ENCODE data around the gene MEOX2.

The MEOX2 gene

GRCh38 chr7:15686295-15686956, at the start of gene MEOX2:
Gene MEOX2, minus strand, starts transcription at chr7:15686683. Its CDS starts 281 bp downstream, at chr7:15686402.
- DNase-seq: no peak

- no peak for DNase-seq
Observed at GRCh38 chr7:15729746-15730145, 43.3 kb upstream of the MEOX2 start.

DNA sequence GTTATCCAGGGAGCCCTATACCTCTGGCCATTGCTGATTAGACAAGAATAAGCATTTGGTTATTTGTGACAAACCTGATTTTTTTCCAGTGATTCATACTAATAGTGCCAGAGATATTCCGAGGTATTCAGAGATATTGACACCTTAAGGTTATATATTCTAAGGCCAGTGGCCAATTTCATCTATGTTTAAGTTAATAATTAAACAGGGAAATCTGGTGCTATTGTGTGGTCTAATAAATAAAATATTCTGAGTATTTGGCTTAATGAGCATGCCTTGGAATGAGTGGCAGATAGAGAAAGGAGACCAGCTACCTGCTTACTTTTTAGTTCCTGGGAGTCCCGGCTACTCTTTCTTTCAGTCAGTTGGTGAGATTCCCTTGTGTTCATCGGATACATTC, 38.6 kb upstream of the MEOX2 start:
- no peak for DNase-seq

GRCh38 chr7:15723841-15724240, 37.4 kb upstream of the MEOX2 start:
- no peak for DNase-seq

DNA sequence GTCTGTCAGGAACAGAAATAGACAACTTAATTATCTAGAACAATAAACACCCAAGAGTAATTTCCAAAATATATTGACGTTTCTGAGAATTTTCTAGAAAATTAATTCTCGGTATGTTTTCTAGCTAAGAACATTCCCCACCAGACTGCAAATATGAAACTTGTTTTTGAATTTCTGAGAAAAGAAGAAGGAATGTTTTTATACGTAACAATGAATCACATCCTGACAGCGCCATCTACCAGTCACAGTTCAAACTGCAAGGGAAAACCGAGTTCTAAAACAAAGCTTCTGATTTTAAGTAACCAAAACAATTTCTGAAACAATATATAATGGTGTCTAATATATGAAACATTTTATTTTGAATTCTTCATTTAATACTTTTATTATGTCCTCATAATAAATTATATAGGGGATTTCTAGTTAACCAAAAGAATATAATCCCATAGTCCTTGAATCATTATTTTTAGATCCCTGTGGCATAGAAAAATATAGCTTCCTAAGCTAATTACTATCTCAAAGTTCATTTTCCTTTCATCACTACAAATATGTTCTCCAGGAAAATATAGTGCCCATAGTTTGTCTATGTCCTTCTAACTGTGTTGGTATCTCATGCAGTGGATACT, 34.5 kb upstream of the MEOX2 start:
- no peak for DNase-seq

- no peak for DNase-seq
Observed at GRCh38 chr7:15719311-15719710, 32.8 kb upstream of the MEOX2 start.

DNA sequence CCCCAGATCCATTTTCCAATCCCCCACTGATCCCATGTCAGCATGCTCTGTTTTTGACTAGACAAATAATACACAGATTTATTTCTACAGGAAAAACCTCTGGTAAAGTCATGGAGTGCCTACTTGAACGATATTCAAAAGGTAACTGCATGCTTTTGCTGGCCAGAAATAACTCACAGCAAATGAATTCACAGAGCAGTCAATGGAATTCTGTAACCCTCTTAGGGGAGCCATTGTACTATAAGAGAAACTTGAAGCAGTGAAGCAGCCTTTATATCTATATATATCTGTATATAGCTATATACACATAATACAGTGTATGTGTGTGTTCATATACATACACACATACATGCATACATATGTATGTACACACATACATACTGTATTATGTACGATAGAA, 29.0 kb upstream of the MEOX2 start:
- no peak for DNase-seq

- no peak for DNase-seq
Observed at GRCh38 chr7:15709978-15710377, 23.5 kb upstream of the MEOX2 start.

GRCh38 chr7:15707570-15707969, 21.1 kb upstream of the MEOX2 start:
- no peak for DNase-seq

DNA sequence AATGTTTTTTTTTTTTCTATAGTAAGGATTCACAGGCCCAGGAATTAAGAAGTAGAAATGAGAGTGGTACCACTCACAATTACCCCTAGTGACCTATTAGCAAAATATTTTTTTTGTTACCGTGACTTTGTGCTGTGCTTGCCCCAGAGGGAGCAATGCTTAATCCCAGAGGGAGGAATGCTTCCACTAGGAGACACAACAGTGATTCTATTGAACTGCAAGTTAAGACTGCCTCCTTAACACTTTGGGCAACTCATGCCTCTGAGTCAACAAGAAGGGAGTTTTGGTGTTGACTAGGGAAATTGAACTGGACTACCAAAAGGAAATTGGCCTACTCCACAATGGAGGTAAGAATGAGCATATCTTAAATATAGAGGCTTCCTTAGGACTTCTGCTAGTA, 17.2 kb upstream of the MEOX2 start:
- DNase-seq: no peak

GRCh38 chr7:15692501-15693020, 6.1 kb upstream of the MEOX2 start:
- no peak for DNase-seq

DNA sequence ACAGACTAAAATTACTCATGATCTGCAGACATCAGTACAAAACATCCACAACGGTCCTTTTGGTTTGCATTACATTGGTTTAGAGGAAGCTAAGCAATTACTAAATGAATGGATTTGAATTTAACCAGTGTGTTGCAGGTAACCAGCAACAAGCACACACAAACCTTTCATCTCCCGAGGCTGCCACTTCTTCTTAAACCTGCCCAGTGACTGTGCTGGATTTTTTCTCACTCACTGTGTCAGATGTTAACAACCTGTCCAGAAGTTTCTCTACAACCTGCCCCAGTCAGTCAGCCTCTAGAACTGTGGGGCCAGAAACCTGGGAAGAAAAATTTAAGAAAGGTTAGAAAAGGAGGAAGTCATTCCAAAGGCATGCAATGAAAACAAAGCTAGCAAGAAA, 2.4 kb upstream of the MEOX2 start:
- DNase-seq: no peak

- no peak for DNase-seq
Observed at GRCh38 chr7:15688279-15688626, 1.8 kb upstream of the MEOX2 start.

DNA sequence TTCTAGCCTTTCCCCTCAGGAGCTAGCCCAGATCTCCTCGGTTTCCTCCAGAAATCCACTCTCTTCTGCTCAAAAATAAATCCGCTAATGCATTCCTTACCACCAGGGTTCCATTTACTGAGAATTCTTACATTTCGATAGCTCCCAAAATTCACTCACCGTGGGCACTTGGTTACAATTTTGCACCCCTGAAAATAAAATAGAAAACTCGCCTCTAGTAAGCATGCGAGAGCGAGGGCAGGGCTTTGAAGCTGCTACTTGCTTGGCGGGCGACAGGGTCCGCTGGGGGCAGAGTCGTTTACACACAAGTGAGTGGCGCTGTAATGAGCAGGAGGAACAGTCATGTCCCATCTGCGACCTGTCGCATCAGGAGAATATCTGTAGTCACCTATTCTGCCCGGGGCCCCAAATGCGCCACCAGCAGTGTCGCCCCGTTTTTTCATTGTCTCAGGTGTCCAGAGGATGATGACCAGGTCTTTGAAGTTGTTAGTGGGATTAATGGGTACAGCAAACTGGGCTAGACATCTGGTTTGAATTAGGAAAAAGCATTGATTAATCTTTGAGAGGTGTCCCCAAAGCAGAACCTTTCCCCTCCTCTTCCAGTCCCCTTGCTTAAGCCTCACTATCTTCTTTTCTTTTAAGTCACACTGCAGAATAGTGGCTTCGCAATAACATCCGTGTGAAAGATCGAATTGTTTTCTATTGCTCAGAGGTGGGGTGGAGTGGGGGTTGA, 1.2 kb upstream of the MEOX2 start:
- no peak for DNase-seq

GRCh38 chr7:15686957-15687545, 568 bp upstream of the MEOX2 start:
- no peak for DNase-seq

DNA sequence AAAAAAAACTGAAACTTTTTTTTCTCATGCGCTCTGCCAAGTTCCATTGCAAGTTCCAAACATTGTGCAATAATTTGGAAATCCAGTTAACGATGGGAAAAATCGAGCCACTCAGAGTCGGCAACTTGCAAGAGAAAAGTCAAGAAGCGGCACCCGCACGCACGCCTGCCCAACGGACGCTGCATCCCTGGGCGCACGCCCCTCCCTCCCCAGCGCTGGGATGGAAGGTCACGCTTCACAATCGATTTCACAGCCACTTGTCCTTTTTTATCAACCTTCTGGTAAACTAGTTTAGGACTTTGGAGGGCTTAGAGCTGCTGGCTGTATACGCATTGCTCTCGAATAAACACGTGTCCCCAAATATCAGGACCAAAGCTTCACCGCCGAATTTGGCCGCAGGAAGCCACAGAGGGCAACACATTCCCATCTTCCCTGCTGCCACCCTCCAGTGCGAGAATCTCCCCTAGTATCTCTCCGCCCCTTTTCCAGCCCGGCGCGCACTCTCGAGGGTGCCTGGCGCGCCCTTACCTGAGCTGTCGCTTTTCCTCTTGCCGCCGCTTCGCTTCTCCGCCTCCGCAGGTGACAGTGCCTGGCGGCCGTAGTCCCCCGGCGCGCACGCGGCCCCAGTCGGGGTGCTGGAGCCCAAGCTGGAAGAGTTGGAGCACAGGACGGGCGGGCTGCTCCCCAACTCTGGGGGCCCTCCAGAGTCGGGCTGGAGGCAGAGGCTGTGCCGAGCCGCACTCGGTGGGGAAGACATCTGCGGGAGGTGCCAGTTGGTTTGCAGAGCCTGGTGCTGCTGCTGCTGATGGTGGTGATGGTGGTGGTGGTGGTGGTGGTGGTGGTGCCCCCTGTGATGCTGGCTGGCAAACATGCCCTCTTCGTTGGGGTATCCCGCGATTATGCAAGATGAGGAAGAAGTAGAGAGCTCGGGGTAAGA, 857 bp downstream of the MEOX2 start:
- no peak for DNase-seq

GRCh38 chr7:15684871-15685270, 1.6 kb downstream of the MEOX2 start:
- no peak for DNase-seq

- DNase-seq: no peak
Observed at GRCh38 chr7:15684111-15684800, 2.2 kb downstream of the MEOX2 start.

DNA sequence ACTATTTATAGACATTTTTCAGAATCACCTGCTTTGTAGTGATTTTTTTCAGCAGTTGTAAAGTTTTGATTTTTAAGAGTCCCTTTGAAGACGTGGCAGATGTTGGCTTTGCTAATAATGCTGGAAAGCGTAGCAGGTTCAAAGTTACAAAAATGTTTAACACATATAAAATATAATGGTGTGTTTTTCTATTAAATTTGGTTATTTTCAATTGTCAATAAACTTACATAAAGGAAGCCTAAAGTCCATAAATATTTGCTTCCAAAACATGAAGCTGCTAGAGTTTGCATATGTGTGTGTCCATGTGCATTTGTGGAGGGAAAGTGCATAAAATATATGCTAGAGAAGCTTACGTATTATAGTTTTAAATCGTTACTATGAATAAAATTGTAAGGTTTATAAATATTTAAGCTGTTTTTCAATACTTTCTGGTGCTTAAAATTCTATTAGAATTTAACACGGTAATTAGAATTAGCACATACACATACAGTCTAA, 3.7 kb downstream of the MEOX2 start:
- no peak for DNase-seq

- DNase-seq: no peak
Observed at GRCh38 chr7:15682111-15682510, 4.4 kb downstream of the MEOX2 start.

DNA sequence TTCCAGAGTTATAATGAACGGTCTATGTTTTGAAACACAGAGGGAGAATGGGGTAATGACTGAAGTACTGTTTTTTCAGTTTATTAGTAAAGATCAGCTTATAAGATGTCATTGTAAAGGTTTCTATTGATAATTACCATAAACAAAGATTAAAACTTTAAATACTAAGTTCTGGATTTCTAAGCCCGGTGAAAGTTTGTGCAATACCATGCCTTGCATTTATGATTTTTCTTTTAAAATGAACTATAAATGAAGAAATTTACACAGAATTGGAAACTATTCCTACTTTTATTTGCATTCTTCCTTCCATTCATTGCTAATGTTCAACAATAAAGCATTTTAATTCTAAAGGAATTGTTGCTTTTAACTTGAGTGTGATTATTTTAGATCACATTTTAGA, 4.9 kb downstream of the MEOX2 start:
- no peak for DNase-seq

GRCh38 chr7:15681186-15681585, 5.3 kb downstream of the MEOX2 start:
- DNase-seq: no peak

All from cerebellar nuclear complex (tissue), 1 donor.